Mesenchymal stem cell (in vitro differentiated cells and primary cell): ENCODE measurements around the gene PKN1.

Experiments used
- DNase-seq: peaks from one replicate; pipeline ENCODE4 v3.0.0-alpha.2; 2013
- H2AFZ ChIP-seq: one replicate; pipeline ENCODE4 v1.6.1; 2013; ENCODE audit warnings: low read depth, mild to moderate bottlenecking, control low read depth, inconsistent platforms, low read length, moderate library complexity
- H2AK5ac ChIP-seq: 2 replicates; pipeline ENCODE4 v1.6.1; 2013; ENCODE audit warnings: low read length, moderate library complexity, mild to moderate bottlenecking, inconsistent platforms; ENCODE audit not compliant: severe bottlenecking
- H2BK120ac ChIP-seq: one replicate; pipeline ENCODE4 v1.6.1; 2013; ENCODE audit warnings: low read depth, mild to moderate bottlenecking, inconsistent platforms, low read length, moderate library complexity
- H2BK12ac ChIP-seq, 2 experiments: one replicate each; pipeline ENCODE4 v1.6.1; 2013; ENCODE audit warnings: inconsistent platforms in 2 of 2, low read length in 2 of 2, mild to moderate bottlenecking in 2 of 2, moderate library complexity in 2 of 2, control low read depth in 1 of 2
- H2BK15ac ChIP-seq: one replicate; pipeline ENCODE4 v1.6.1; 2013; ENCODE audit warnings: mild to moderate bottlenecking, low read depth, inconsistent platforms; ENCODE audit not compliant: poor library complexity, severe bottlenecking
- H2BK5ac ChIP-seq: 2 replicates; pipeline ENCODE4 v1.6.1; 2013; ENCODE audit warnings: low read depth, mild to moderate bottlenecking, low read length, control low read depth, inconsistent platforms; ENCODE audit not compliant: poor library complexity, severe bottlenecking
- H3K14ac ChIP-seq, 2 experiments: one replicate each; pipeline ENCODE4 v1.6.1; 2013; ENCODE audit warnings: inconsistent platforms in 2 of 2, low read length in 2 of 2, control low read depth in 1 of 2, mild to moderate bottlenecking in 1 of 2, moderate library complexity in 1 of 2
- H3K18ac ChIP-seq, 2 experiments: one replicate each; pipeline ENCODE4 v1.6.1; 2013; ENCODE audit warnings: inconsistent platforms in 2 of 2, low read length in 2 of 2, control low read depth in 1 of 2, low read depth in 1 of 2, mild to moderate bottlenecking in 1 of 2
- H3K23ac ChIP-seq, 2 experiments: one replicate each; pipeline ENCODE4 v1.6.1; 2013; ENCODE audit warnings: inconsistent platforms in 2 of 2, low read length in 2 of 2, mild to moderate bottlenecking in 2 of 2, moderate library complexity in 2 of 2, control low read depth in 1 of 2
- H3K27ac ChIP-seq: 2 replicates; pipeline ENCODE4 v1.5.1; 2013; ENCODE audit warnings: mild to moderate bottlenecking, moderate library complexity, low read length, control low read depth, inconsistent platforms; ENCODE audit not compliant: poor library complexity, severe bottlenecking
- H3K27me3 ChIP-seq, 2 experiments: 2 replicates each; pipeline versions ENCODE4 v1.6.1 to v1.7.0; 2013; ENCODE audit warnings: low read length in 2 of 2, mild to moderate bottlenecking in 2 of 2, moderate library complexity in 2 of 2, control low read depth in 1 of 2, inconsistent platforms in 1 of 2; ENCODE audit not compliant: control insufficient read depth in 1 of 2, insufficient read depth in 1 of 2
- H3K36me3 ChIP-seq, 2 experiments: 2 replicates each; pipeline versions ENCODE4 v1.6.1 to v1.7.0; 2013; ENCODE audit warnings: low read length in 2 of 2, control low read depth in 1 of 2, inconsistent platforms in 1 of 2, low read depth in 1 of 2, mild to moderate bottlenecking in 1 of 2; ENCODE audit not compliant: insufficient read depth in 2 of 2, control insufficient read depth in 1 of 2
- H3K4ac ChIP-seq, 2 experiments: one replicate each; pipeline ENCODE4 v1.6.1; 2013; ENCODE audit warnings: inconsistent platforms in 2 of 2, low read length in 2 of 2, mild to moderate bottlenecking in 2 of 2, moderate library complexity in 2 of 2, control low read depth in 1 of 2, low read depth in 1 of 2
- H3K4me1 ChIP-seq: 2 replicates; pipeline ENCODE4 v1.6.1; 2013; ENCODE audit warnings: low read depth, low read length, control low read depth; ENCODE audit not compliant: control insufficient read depth, insufficient read depth
- H3K4me2 ChIP-seq: 2 replicates; pipeline ENCODE4 v1.6.1; 2013; ENCODE audit warnings: low read length, mild to moderate bottlenecking, inconsistent platforms; ENCODE audit not compliant: poor library complexity, severe bottlenecking
- H3K4me3 ChIP-seq, 2 experiments: 2 replicates each; pipeline versions ENCODE4 v1.5.1 to v1.7.0; 2013; ENCODE audit warnings: low read length in 2 of 2, mild to moderate bottlenecking in 2 of 2, control low read depth in 1 of 2, low read depth in 1 of 2; ENCODE audit not compliant: insufficient read depth in 1 of 2
- H3K79me1 ChIP-seq: replicated peaks from 2 replicates; pipeline ENCODE4 v1.6.1; 2013; ENCODE audit warnings: mild to moderate bottlenecking, control low read depth, low read length, inconsistent platforms; ENCODE audit not compliant: poor library complexity, severe bottlenecking
- H3K9ac ChIP-seq: 2 replicates; pipeline ENCODE4 v1.7.0; 2013; ENCODE audit warnings: mild to moderate bottlenecking, low read length, moderate library complexity
- H3K9me3 ChIP-seq: 2 replicates; pipeline ENCODE4 v1.7.0; 2013; ENCODE audit warnings: mild to moderate bottlenecking, low read length; ENCODE audit not compliant: control insufficient read depth
- H4K8ac ChIP-seq: one replicate; pipeline ENCODE4 v1.6.1; 2013; ENCODE audit warnings: inconsistent platforms, mild to moderate bottlenecking, low read length, moderate library complexity
- H4K91ac ChIP-seq: one replicate; pipeline ENCODE4 v1.6.1; 2013; ENCODE audit warnings: mild to moderate bottlenecking, low read length, inconsistent platforms
- WGBS: methylation state at CpG from one replicate; pipeline ENCODE4 v1.1.7; 2013; ENCODE audit warnings: mixed read lengths; 5-methylcytosine and 5-hydroxymethylcytosine counted together

Gene PKN1

GRCh38 chr19:14496029-14496833, 63.1 kb downstream of the PKN1 start, which contains the start of gene GIPC1:
Gene GIPC1, minus strand, starts transcription at chr19:14496127. Its CDS starts 13,151 bp downstream, at chr19:14482976.
- peak within 1 kb of the TSS; percentile 56 for H2AK5ac ChIP-seq
- peak within 1 kb of the TSS; percentile 52 for H3K27ac ChIP-seq
- H2BK120ac ChIP-seq, result peak within 1 kb of the TSS; percentile 93
- DNase-seq, result peak; percentile 99
- H3K18ac ChIP-seq, result peak within 1 kb of the TSS; percentile 88 to 97
- peak within 1 kb of the TSS; percentile 97 for H2BK15ac ChIP-seq
- no peaks in the 10 kb centered on the region for H3K9me3 ChIP-seq
- peak within 1 kb of the TSS in 1 of 2 experiments; percentile 92 for H3K14ac ChIP-seq
- H3K9ac ChIP-seq, result peak within 1 kb of the TSS; percentile 84
- peak within 1 kb of the TSS; percentile 75 for H4K8ac ChIP-seq
- peak within 1 kb of the TSS; percentile 46 for H2BK5ac ChIP-seq
- H3K4me3 ChIP-seq, result peak within 1 kb of the TSS; percentile 74 to 89
- peak within 1 kb of the TSS; percentile 70 to 85 for H3K4ac ChIP-seq
- peak within 1 kb of the TSS; percentile 51 to 85 for H2BK12ac ChIP-seq
- peaks cover 4% of the 10 kb centered on the region for H3K79me1 ChIP-seq
- peaks cover 14 to 19% of the 10 kb centered on the region in 2 experiments for H3K36me3 ChIP-seq
- H3K4me2 ChIP-seq, result peak within 1 kb of the TSS; percentile 89
- WGBS, result 11% methylated on average over 67 of the region's 71 CpGs
- peak within 1 kb of the TSS; percentile 51 for H2AFZ ChIP-seq
- H4K91ac ChIP-seq, result peak within 1 kb of the TSS; percentile 71
- peak within 1 kb of the TSS in 1 of 2 experiments; percentile 60 for H3K23ac ChIP-seq
- peaks cover 20% of the 10 kb centered on the region for H3K4me1 ChIP-seq
- H3K27me3 ChIP-seq, result no peaks in the 10 kb centered on the region

GRCh38 chr19:14496834-14497227, 63.7 kb downstream of the PKN1 start:
- Histone ChIP-seq H3K27ac (no peak overlapping the region), H3K4me1 (peaks cover 20% of the 10 kb centered on the region), H2BK5ac (no peak overlapping the region), H3K27me3 (no peaks in the 10 kb centered on the region), H2AFZ (no peak overlapping the region), H3K9ac (peak overlapping the region; percentile 78), H2BK15ac (peak overlapping the region; percentile 97), H3K36me3 (peaks cover 10 to 13% of the 10 kb centered on the region in 2 experiments), H3K4ac (peak overlapping the region; percentile 13 to 20), H4K91ac (peak overlapping the region; percentile 71), H3K4me2 (no peak overlapping the region), H2AK5ac (peak overlapping the region; percentile 56), H3K14ac (no peak overlapping the region), H2BK12ac (peak overlapping the region; percentile 51 to 85), H3K4me3 (peak overlapping the region in 1 of 2 experiments; percentile 74), H3K23ac (no peak overlapping the region), H2BK120ac (peak overlapping the region; percentile 86), H3K79me1 (peaks cover 4% of the 10 kb centered on the region), H3K18ac (peak overlapping the region; percentile 29 to 88), H3K9me3 (no peaks in the 10 kb centered on the region), H4K8ac (peak overlapping the region; percentile 75)
- DNase-seq, result no peak
- WGBS, result 85% methylated on average over 7 of the region's 7 CpGs

DNA sequence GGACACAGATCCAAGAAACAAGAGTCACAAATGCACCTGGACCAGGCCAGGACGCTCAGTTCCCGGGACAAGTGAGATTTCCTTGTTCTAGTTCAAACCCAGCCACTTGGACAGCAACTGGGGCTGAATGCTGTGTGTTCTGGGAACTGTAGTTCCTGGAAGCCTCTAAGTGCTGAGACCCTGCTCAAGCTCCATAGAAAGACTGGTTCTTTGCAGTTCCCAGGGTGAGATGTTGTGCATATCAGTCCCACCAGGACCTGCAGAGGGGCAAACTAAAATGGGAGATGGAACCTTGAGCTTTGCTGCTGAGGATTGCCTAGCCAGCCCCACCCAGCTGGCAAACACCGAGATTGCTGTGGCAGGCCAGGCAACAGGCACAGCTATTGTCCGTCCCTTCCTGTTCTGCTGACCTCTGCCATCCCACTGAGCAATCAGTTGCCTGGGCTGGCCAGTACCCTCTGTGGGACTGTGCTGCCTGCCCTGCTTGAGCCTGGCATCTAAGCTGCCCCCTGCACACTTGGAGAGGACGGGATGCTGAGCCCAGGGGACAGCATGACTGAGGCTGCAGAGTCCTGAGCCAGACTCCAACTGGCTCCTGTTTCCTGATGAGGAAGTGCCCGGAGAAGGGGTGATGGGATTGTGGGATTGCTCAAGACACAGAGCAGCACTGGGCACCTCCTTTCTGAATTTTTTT, 64.3 kb downstream of the PKN1 start:
- Histone ChIP-seq H3K9ac (peak overlapping the region; percentile 78), H3K18ac (peak overlapping the region in 1 of 2 experiments; percentile 13), H2AFZ (peak overlapping the region; percentile 8), H3K23ac (no peak overlapping the region), H3K4me2 (no peak overlapping the region), H2AK5ac (peak overlapping the region; percentile 56), H3K4ac (peak overlapping the region; percentile 13 to 78), H3K27ac (no peak overlapping the region), H4K91ac (peak overlapping the region; percentile 83), H2BK12ac (peak overlapping the region; percentile 62 to 85), H3K27me3 (no peaks in the 10 kb centered on the region), H3K36me3 (peaks cover 9 to 10% of the 10 kb centered on the region in 2 experiments), H2BK15ac (peak overlapping the region; percentile 62), H3K4me3 (peak overlapping the region in 1 of 2 experiments; percentile 48), H2BK120ac (peak overlapping the region; percentile 86), H2BK5ac (no peak overlapping the region), H4K8ac (peak overlapping the region; percentile 78), H3K14ac (no peak overlapping the region), H3K4me1 (peaks cover 20% of the 10 kb centered on the region), H3K9me3 (no peaks in the 10 kb centered on the region), H3K79me1 (peaks cover 4% of the 10 kb centered on the region)
- no peak for DNase-seq
- 76% methylated on average over 6 of the region's 6 CpGs for WGBS
